Hepatocyte (in vitro differentiated cells): ENCODE results near the gene VPS26C. TPM values are rescaled to one million over a fixed set of nuclear protein-coding genes. Genes with fewer than 3 reads are reported as not detected.

Experiments used
- DNase-seq: peaks from one replicate; pipeline ENCODE4 v3.0.0-alpha.2; 2016; ENCODE audit warnings: low spot score
- H2AFZ ChIP-seq: fragments of 200-600 bp; sonication (generic); 2 replicates; pipeline ENCODE4 v1.6.0; 2016; ENCODE audit warnings: antibody characterized with exemption, mild to moderate bottlenecking
- H3K27ac ChIP-seq: fragments of 200-600 bp; sonication (generic); 2 replicates; pipeline ENCODE4 v1.5.1; 2016; ENCODE audit warnings: mild to moderate bottlenecking
- H3K27me3 ChIP-seq: fragments of 200-600 bp; sonication (generic); 2 replicates; pipeline ENCODE4 v1.6.1; 2016
- H3K36me3 ChIP-seq: fragments of 200-600 bp; sonication (generic); replicated peaks from 2 replicates; pipeline ENCODE4 v1.5.1; 2016; ENCODE audit warnings: low read depth; ENCODE audit not compliant: insufficient read depth
- H3K4me1 ChIP-seq: fragments of 200-600 bp; sonication (generic); 2 replicates; pipeline ENCODE4 v1.5.1; 2016; ENCODE audit warnings: mild to moderate bottlenecking, moderate library complexity; ENCODE audit not compliant: insufficient read depth
- H3K4me2 ChIP-seq: fragments of 200-600 bp; sonication (generic); 2 replicates; pipeline ENCODE4 v1.6.0; 2016
- H3K4me3 ChIP-seq: fragments of 200-600 bp; sonication (generic); 2 replicates; pipeline ENCODE4 v1.5.1; 2016; ENCODE audit warnings: mild to moderate bottlenecking
- H3K79me2 ChIP-seq: fragments of 200-600 bp; sonication (generic); 2 replicates; pipeline ENCODE4 v1.6.0; 2017; ENCODE audit warnings: mild to moderate bottlenecking
- H3K9me2 ChIP-seq: fragments of 200-600 bp; sonication (generic); replicated peaks from 2 replicates; pipeline ENCODE4 v1.6.0; 2017; ENCODE audit warnings: mild to moderate bottlenecking; ENCODE audit not compliant: insufficient read depth
- H3K9me3 ChIP-seq: fragments of 200-600 bp; sonication (generic); 2 replicates; pipeline ENCODE4 v1.5.1; 2016; ENCODE audit warnings: low read depth, mild to moderate bottlenecking
- H4K20me1 ChIP-seq: fragments of 200-600 bp; sonication (generic); 2 replicates; pipeline ENCODE4 v1.6.0; 2016; ENCODE audit warnings: mild to moderate bottlenecking; ENCODE audit not compliant: insufficient read depth, poor library complexity, severe bottlenecking
- EZH2 ChIP-seq: fragments of 200-600 bp; sonication (generic); IDR thresholded peaks from 2 replicates; pipeline ENCODE4 v1.6.1; 2016; ENCODE audit warnings: antibody characterized with exemption, mild to moderate bottlenecking, borderline replicate concordance
- EZH2phosphoT487 ChIP-seq: fragments of 200-600 bp; sonication (generic); IDR thresholded peaks from one replicate; pipeline ENCODE4 v1.6.1; 2018; ENCODE audit warnings: antibody characterized with exemption, mild to moderate bottlenecking, low read depth, moderate library complexity; ENCODE audit not compliant: unreplicated experiment, severe bottlenecking
- WGBS: methylation state at CpG from one replicate; pipeline ENCODE4 v1.1.6; 2016; ENCODE audit warnings: low lambda C conversion rate; ENCODE audit errors: missing lambda C conversion rate; 5-methylcytosine and 5-hydroxymethylcytosine counted together
- polyA plus RNA-seq: library from polyadenylated mRNA; unstranded; fragments of >200 nt; fragmentation: Nextera tagmentation; extraction: Ambion mirVana; gene quantifications from 2 replicates; pipeline ENCODE4 v1.2.1, GENCODE V29; 2016
- total RNA-seq: library from RNA; depleted of rRNA; stranded (reverse); fragments of >200 nt; gene quantifications from 2 replicates; pipeline ENCODE4 v1.2.3, GENCODE V29; 2014
- TF ChIP-seq, protein P1 (sequence below): fragments of 200-600 bp; sonication (generic); IDR thresholded peaks from 2 replicates; pipeline ENCODE4 v1.5.1; 2016; ENCODE audit warnings: antibody characterized with exemption, mild to moderate bottlenecking; ENCODE audit not compliant: poor library complexity

VPS26C gene
- total and polyA plus RNA-seq, 2 experiments from 2014 or later: 43.7 to 74.5 TPM

DNA sequence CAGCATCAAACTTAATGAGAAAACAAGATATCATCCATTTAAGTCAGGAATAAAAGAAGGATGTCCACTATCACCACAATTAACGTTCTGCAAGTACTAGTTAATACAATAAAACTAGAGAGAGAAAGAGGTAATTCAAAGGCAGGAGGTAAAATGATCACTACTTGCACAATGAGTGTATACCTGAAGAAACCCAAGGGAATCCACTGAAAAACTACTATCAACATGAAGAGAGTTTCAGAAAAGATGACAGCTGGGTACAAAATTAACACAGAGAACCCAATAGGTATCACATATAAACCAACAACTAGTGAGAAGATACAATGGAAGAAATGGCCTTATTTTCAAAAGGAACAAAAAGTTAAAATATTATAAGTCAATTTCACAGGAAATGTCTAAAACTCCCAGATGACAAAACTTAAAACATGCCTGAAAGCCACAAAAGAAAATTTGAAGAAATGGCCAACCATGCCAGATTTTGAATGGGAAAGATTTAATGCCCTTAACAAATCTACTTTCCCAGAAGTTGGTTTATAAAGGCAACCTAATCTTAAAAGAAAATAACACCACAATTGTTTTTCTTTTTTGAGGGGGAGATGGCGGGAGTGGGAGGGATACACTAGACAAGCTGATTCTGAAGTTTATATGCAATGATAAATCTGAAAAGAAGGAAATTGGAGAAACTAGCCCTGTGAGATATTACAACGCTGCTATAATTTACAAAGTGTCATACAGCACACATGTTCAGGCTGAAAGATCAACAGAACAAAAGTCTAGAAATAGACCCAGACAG is 17.8 kb downstream of the VPS26C start:
- H3K36me3 ChIP-seq: no peaks in the 10 kb centered on the region
- H3K79me2 ChIP-seq: peaks cover 99% of the 10 kb centered on the region
- TF ChIP-seq, protein P1, sequence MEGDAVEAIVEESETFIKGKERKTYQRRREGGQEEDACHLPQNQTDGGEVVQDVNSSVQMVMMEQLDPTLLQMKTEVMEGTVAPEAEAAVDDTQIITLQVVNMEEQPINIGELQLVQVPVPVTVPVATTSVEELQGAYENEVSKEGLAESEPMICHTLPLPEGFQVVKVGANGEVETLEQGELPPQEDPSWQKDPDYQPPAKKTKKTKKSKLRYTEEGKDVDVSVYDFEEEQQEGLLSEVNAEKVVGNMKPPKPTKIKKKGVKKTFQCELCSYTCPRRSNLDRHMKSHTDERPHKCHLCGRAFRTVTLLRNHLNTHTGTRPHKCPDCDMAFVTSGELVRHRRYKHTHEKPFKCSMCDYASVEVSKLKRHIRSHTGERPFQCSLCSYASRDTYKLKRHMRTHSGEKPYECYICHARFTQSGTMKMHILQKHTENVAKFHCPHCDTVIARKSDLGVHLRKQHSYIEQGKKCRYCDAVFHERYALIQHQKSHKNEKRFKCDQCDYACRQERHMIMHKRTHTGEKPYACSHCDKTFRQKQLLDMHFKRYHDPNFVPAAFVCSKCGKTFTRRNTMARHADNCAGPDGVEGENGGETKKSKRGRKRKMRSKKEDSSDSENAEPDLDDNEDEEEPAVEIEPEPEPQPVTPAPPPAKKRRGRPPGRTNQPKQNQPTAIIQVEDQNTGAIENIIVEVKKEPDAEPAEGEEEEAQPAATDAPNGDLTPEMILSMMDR: no peak
- TF ChIP-seq EZH2phosphoT487 (no peak), EZH2 (no peak)
- no peak overlapping the region for H3K27ac ChIP-seq
- no peaks in the 10 kb centered on the region for H3K27me3 ChIP-seq
- H3K9me3 ChIP-seq: no peaks in the 10 kb centered on the region
- no peak for DNase-seq
- H2AFZ ChIP-seq: no peak overlapping the region
- no peak overlapping the region for H3K4me3 ChIP-seq
- 88% methylated on average over 3 of the region's 3 CpGs for WGBS
- no peaks in the 10 kb centered on the region for H3K9me2 ChIP-seq
- H4K20me1 ChIP-seq: peaks cover 50% of the 10 kb centered on the region
- peaks cover 4% of the 10 kb centered on the region for H3K4me1 ChIP-seq
- no peak overlapping the region for H3K4me2 ChIP-seq

DNA sequence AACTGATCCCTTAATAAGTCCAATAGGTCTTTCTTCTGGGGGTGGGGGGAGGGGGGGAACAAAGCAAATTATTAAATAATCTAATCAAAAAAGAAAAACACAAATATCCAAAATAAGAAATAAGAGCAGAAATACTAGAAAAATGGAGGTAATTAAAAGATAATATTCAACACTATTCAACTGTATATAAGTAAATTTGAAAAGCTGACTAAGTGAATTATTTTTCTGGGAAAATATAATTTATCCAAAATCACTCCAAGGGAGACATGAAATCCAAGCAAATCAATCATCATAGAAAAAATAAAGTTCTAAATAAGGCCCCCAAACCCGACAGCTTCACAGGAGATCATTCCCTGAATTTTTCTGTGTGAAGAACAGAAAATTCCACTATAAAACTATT is 18.8 kb downstream of the VPS26C start:
- no peak for DNase-seq
- Histone ChIP-seq H3K27ac (no peak overlapping the region), H3K79me2 (peaks cover 99% of the 10 kb centered on the region), H2AFZ (no peak overlapping the region), H3K27me3 (no peaks in the 10 kb centered on the region), H3K9me2 (no peaks in the 10 kb centered on the region), H4K20me1 (peaks cover 40% of the 10 kb centered on the region), H3K4me3 (no peak overlapping the region), H3K4me2 (no peak overlapping the region), H3K9me3 (no peaks in the 10 kb centered on the region), H3K36me3 (no peaks in the 10 kb centered on the region), H3K4me1 (peaks cover 4% of the 10 kb centered on the region)
- 86% methylated on average over 1 of the region's 1 CpG for WGBS
- TF ChIP-seq, protein P1: no peak
- no peak for TF ChIP-seq EZH2

DNA sequence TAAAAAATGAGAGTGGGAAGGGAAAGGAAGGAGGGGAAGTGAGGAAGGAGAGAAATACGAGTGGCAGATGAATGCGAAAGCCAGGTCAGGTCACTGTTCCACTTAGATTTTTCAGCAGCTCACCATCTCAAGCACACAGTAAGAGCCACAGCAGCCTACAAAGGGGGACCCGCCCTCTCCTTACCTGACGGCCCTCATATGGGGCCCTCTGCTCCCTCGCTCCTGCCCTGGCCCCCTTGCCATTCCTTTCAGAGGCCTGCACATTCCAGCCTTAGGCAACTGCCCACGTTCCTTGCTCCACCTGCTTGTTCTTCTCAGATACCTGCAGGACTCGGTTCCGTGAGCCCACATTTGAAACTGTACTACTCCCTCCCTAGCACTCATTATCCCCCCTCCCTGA is 22.0 kb downstream of the VPS26C start:
- no peak for DNase-seq
- WGBS: 73% methylated on average over 8 of the region's 8 CpGs
- peaks cover 100% of the 10 kb centered on the region for H3K79me2 ChIP-seq
- TF ChIP-seq EZH2 (no peak), EZH2phosphoT487 (no peak)
- TF ChIP-seq, protein P1: no peak
- H3K27ac ChIP-seq: no peak overlapping the region
- H3K4me1 ChIP-seq: peaks cover 4% of the 10 kb centered on the region
- no peaks in the 10 kb centered on the region for H3K9me2 ChIP-seq
- H3K9me3 ChIP-seq: no peaks in the 10 kb centered on the region
- no peak overlapping the region for H3K4me3 ChIP-seq
- no peaks in the 10 kb centered on the region for H3K36me3 ChIP-seq
- no peak overlapping the region for H2AFZ ChIP-seq
- H3K4me2 ChIP-seq: peak overlapping the region; percentile 52
- H4K20me1 ChIP-seq: peaks cover 29% of the 10 kb centered on the region
- H3K27me3 ChIP-seq: no peaks in the 10 kb centered on the region
